GM21576 (cell line): Measurements from ENCODE around the gene MAML3.

Experiments used
- ATAC-seq: cut with Tn5 transposase; IDR thresholded peaks from one replicate; pipeline ENCODE4 v1.9.1; 2021; ENCODE audit warnings: mild to moderate bottlenecking, moderate library complexity; ENCODE audit not compliant: unreplicated experiment

MAML3 gene

GRCh38 chr4:139743027-139743426 lies 411.0 kb downstream of the MAML3 start:
- ATAC-seq: no peak

GRCh38 chr4:139740531-139741041 lies 413.4 kb downstream of the MAML3 start:
- no peak for ATAC-seq

- no peak for ATAC-seq
These were observed 413.9 kb downstream of the MAML3 start for GRCh38 chr4:139740121-139740520.

GRCh38 chr4:139738846-139739613 lies 415.0 kb downstream of the MAML3 start:
- ATAC-seq: no peak

GRCh38 chr4:139736661-139737060 lies 417.3 kb downstream of the MAML3 start:
- ATAC-seq: no peak

DNA sequence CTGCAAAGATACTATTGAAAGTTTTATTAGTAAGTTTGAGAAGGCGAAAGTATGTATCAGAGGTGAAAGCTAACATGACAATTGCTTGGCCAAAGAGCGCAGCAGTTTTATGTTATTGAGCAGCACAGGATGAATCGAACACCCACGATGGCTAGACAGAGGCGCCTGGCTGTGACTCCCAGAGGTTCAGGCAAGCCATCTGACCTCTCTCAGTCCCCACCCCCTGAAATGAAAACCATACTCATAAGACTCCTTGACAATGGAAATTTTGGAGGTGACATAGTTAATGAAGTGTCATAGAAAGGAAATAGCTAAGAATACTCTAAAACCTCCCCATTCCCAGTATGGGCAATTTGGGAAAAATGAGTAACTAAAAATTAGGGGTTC lies 417.7 kb downstream of the MAML3 start:
- ATAC-seq: no peak

GRCh38 chr4:139735381-139736273 lies 418.4 kb downstream of the MAML3 start:
- no peak for ATAC-seq

GRCh38 chr4:139734875-139735380 lies 419.1 kb downstream of the MAML3 start:
- peak; percentile 69 for ATAC-seq

DNA sequence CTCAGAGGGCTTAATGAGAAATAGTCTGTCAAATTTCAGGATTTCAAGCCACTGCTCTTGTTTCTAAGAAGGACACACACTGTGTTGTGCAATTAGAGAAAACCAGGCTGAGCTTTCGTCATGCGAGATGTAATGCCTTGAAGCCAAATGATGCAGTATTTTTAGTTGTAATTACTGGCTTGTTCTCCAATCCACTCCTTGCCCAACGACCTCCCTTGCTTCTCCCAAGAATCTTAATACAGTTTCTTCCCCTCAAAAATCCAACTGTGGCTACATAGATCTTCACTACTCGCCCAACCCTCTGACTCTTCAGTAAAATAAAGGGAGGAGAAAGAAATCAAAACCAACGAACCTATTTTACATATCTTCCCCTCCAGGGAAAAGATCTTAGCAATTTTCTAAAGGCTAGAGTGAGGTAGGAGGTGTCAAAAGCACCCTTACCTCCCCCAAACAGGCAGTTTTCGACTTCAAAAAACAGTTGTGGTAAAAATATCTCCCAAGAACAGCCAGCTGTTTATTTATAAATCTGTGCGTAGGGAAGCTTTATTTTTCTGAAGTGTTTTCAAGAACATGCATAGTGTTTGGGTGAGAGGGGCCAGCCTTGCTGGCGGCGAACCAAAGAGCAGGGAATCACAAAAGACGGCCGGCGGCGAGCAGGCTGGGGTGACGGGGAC lies 419.6 kb downstream of the MAML3 start:
- no peak for ATAC-seq

- no peak for ATAC-seq
These were observed 420.9 kb downstream of the MAML3 start for GRCh38 chr4:139732991-139733570.

DNA sequence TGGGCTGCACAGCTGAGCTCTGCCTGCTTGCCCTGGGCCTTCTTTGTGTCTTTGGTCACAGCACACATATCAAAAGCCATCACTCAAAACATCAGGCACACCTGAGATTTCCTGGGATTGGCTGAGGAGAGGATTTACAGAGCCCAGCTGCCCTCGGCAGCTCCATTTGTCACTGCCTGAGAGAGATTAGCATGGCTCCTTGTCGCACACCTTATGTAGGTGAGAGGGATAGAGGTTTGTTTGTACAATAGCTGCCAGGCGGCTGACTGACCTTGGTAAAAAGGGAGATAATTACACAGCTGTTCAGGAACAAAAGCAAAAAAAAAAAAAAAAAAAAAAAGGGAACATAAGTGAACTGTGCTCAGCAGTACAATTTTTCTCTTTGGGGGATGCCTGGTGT lies 425.1 kb downstream of the MAML3 start:
- no peak for ATAC-seq

DNA sequence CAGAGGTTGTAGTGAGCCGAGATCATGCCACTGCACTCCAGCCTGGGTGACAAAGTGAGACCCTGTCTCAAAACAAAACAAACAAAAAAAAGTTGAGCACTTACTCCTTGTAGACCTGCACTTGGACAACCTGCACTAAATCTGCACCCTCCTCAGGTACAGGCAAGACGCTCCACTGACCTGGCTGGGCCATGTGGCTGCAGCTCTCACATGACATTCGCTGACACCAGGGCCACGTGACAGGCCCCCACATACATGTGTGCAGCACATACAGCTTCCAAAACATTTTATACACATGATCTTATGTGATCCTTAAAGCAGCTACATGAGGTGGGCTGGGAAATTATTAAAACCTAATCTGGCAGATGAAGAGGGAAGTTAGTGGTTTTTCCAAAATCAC lies 425.8 kb downstream of the MAML3 start:
- ATAC-seq: no peak

- ATAC-seq: no peak
These were observed 427.4 kb downstream of the MAML3 start for GRCh38 chr4:139726615-139727014.

- ATAC-seq: no peak
These were observed 428.7 kb downstream of the MAML3 start for GRCh38 chr4:139725236-139725635.

DNA sequence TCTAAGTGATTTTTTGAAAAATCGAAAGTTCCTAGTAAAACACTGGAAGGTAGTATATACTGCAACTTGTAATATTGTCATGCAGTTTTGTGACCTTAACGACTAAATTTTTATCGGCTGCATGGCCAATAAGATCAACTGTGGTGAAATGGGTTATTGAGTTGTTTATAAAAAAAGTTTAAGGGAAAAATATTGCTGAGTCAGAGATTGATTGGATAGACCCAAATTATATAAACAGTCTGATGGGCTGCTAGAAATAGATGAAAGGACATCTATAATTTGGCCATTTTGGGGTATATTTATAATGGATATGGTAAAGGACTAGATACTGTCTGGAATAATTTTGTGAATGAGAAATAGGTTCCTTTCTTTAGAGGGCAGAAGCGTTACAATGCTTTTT lies 432.2 kb downstream of the MAML3 start:
- no peak for ATAC-seq

- ATAC-seq: no peak
These were observed 433.2 kb downstream of the MAML3 start for GRCh38 chr4:139720806-139721205.

DNA sequence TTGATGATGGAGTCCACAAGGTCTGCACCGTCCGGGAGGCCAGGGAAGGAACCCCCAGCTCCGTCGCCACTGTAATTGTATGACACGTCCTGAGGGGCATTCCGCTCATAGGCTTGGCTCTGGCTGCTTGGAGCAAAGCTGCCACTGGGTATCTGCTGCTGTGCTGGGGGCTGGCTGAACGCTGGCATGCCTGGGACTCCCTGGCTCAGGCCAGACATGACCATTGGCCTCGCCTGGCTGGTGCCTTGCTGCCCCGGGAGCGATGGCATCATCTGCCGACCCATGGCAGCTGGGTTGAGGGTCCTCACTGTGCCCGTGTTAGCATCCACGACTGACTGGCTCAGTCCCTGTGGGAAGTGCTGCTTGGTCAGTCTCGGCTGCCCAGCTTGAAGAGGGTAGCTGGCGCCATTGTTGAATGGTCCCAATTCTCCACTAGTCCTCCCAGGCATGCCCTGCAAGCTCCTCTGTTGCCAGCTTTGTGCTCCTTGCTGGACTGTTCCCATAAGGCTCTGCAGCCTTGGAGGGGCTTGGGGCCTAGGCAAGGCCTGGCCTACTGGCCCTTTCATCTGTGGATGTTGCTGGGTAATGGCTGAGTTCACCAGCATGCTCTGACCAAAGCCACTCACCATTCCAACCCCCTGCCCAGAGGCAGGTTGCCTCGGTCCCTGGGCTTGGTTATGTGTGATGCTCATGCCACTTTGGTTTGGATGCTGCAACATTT lies 434.4 kb downstream of the MAML3 start:
- no peak for ATAC-seq

- no peak for ATAC-seq
These were observed 435.2 kb downstream of the MAML3 start for GRCh38 chr4:139718833-139719232.

- no peak for ATAC-seq
These were observed 435.6 kb downstream of the MAML3 start for GRCh38 chr4:139718358-139718757.

DNA sequence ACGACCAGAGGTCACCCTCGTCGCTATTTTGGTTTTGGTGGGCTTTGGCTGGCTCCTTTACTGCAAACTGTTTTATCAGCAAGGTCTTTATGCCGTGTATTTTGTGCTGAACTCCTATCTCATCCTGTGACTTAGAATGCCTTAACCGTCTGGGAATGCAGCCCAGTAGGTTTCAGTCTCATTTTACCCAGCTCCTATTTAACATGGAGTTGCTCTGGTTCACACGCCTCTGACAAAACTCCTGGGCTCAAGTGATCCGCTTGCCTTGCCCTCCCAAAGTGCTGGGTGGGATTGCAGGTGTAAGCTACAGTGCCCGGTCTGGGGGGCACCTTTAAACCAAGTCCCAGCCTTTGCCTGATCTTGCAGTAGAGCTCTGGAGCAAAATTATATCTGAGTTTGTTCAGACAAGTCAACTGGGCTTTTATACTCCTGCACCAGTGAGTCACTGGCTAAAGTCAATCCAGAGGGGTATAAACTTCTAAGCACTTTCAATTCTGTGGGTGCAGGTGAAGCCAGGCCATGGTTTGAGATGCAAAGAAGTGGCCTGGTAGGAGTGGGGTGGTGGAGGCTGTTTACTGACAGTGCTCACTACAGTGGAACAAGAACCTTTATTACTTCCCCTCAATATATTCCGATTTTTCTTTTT lies 438.1 kb downstream of the MAML3 start:
- ATAC-seq: no peak
